Neutrophil (primary cell): ENCODE data around the gene ASCL2.

Experiments
- H3K27ac ChIP-seq: fragments of 200-600 bp; sonication (generic); 2 replicates; pipeline ENCODE4 v1.5.1; 2016; ENCODE audit warnings: mild to moderate bottlenecking, moderate library complexity
- H3K27me3 ChIP-seq: fragments of 200-600 bp; sonication (generic); 2 replicates; pipeline ENCODE4 v1.6.0; 2016; ENCODE audit warnings: mild to moderate bottlenecking
- H3K36me3 ChIP-seq: fragments of 200-600 bp; sonication (generic); 2 replicates; pipeline ENCODE4 v1.5.1; 2017
- H3K4me1 ChIP-seq, 2 experiments: fragments of 200-600 bp in 1 of 2; sonication (generic) in 1 of 2; 1 replicate in 1 of 2; 2 replicates in 1 of 2; pipeline versions ENCODE4 v1.5.1 to v1.6.1; 2013 to 2016; ENCODE audit warnings: low read depth in 1 of 2, low read length in 1 of 2, mild to moderate bottlenecking in 1 of 2, moderate library complexity in 1 of 2; ENCODE audit not compliant: control insufficient read depth in 1 of 2, insufficient read depth in 1 of 2
- H3K4me3 ChIP-seq, 2 experiments: fragments of 200-600 bp in 1 of 2; sonication (generic) in 1 of 2; 1 replicate in 1 of 2; 2 replicates in 1 of 2; pipeline ENCODE4 v1.5.1; 2013 to 2016; ENCODE audit warnings: low read depth in 1 of 2, low read length in 1 of 2, mild to moderate bottlenecking in 1 of 2, moderate library complexity in 1 of 2
- H3K9me3 ChIP-seq: fragments of 200-600 bp; sonication (generic); 2 replicates; pipeline ENCODE4 v1.5.1; 2016
- TF ChIP-seq, protein P1 (sequence below): fragments of 200-600 bp; sonication (generic); IDR thresholded peaks from 2 replicates; pipeline ENCODE4 v1.5.1; 2016; ENCODE audit warnings: antibody characterized with exemption

The ASCL2 gene

GRCh38 chr11:2263071-2263565 is 7.3 kb downstream of the ASCL2 start:
- peaks cover 11 to 13% of the 10 kb centered on the region in 2 experiments for H3K4me1 ChIP-seq
- TF ChIP-seq, protein P1, sequence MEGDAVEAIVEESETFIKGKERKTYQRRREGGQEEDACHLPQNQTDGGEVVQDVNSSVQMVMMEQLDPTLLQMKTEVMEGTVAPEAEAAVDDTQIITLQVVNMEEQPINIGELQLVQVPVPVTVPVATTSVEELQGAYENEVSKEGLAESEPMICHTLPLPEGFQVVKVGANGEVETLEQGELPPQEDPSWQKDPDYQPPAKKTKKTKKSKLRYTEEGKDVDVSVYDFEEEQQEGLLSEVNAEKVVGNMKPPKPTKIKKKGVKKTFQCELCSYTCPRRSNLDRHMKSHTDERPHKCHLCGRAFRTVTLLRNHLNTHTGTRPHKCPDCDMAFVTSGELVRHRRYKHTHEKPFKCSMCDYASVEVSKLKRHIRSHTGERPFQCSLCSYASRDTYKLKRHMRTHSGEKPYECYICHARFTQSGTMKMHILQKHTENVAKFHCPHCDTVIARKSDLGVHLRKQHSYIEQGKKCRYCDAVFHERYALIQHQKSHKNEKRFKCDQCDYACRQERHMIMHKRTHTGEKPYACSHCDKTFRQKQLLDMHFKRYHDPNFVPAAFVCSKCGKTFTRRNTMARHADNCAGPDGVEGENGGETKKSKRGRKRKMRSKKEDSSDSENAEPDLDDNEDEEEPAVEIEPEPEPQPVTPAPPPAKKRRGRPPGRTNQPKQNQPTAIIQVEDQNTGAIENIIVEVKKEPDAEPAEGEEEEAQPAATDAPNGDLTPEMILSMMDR = no peak
- no peaks in the 10 kb centered on the region for H3K9me3 ChIP-seq
- no peaks in the 10 kb centered on the region for H3K36me3 ChIP-seq
- peaks cover 18% of the 10 kb centered on the region for H3K27me3 ChIP-seq
- H3K27ac ChIP-seq = no peak overlapping the region
- no peak overlapping the region for H3K4me3 ChIP-seq

- H3K9me3 ChIP-seq = no peaks in the 10 kb centered on the region
- no peak overlapping the region for H3K4me3 ChIP-seq
- TF ChIP-seq, protein P1 = no peak
- peaks cover 15% of the 10 kb centered on the region for H3K27me3 ChIP-seq
- H3K4me1 ChIP-seq = peaks cover 11% of the 10 kb centered on the region in 2 experiments
- no peak overlapping the region for H3K27ac ChIP-seq
- H3K36me3 ChIP-seq = no peaks in the 10 kb centered on the region
These were observed 7.9 kb downstream of the ASCL2 start for GRCh38 chr11:2262301-2263070.

DNA sequence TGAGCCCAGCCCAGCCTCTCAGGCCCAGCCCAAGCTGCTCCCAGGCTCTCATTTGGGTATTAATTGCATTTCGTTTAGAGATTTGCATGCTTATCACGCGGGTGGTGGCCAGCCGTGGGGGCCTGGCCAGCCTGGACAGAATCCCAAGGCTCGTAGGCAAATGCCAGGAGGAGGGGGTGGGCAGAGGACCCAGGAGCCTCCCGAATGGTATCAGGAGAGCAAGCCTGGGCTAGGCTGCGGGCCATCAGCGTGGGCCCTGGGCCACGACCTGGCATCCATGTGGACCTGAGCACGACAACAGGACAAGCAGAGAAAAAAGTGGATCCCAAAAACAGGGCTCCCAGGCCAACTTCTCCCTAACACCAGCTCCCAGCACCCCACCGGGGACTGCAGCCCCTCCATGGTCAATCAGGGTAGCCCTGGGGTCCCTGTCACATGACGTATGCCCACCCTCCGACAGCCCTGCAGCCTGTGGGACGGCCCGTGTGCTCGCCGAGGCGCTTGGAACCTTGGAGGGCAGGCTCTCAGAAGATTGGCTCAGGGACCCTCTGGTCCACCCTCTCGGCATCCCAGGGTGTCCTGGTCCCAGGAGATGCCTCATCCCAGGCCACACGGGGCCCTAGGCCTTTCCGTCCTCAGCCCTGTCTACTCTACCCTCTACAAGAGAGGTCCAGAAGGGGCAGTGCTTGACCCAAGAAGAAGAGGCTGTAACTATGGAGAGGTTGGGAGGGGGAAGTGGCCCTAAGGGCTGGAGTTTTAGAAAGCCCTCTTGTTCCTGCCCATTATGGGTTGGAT is 8.8 kb downstream of the ASCL2 start:
- Histone ChIP-seq H3K27ac (no peak overlapping the region), H3K4me1 (peaks cover 11% of the 10 kb centered on the region in 2 experiments), H3K36me3 (no peaks in the 10 kb centered on the region), H3K4me3 (no peak overlapping the region), H3K9me3 (no peaks in the 10 kb centered on the region), H3K27me3 (peaks cover 12% of the 10 kb centered on the region)
- TF ChIP-seq, protein P1 = no peak

GRCh38 chr11:2260491-2261364 is 9.7 kb downstream of the ASCL2 start:
- Histone ChIP-seq H3K27ac (no peak overlapping the region), H3K9me3 (no peaks in the 10 kb centered on the region), H3K4me3 (no peak overlapping the region), H3K4me1 (peaks cover 6% of the 10 kb centered on the region in 2 experiments), H3K27me3 (peaks cover 5% of the 10 kb centered on the region), H3K36me3 (no peaks in the 10 kb centered on the region)
- TF ChIP-seq, protein P1 = no peak

DNA sequence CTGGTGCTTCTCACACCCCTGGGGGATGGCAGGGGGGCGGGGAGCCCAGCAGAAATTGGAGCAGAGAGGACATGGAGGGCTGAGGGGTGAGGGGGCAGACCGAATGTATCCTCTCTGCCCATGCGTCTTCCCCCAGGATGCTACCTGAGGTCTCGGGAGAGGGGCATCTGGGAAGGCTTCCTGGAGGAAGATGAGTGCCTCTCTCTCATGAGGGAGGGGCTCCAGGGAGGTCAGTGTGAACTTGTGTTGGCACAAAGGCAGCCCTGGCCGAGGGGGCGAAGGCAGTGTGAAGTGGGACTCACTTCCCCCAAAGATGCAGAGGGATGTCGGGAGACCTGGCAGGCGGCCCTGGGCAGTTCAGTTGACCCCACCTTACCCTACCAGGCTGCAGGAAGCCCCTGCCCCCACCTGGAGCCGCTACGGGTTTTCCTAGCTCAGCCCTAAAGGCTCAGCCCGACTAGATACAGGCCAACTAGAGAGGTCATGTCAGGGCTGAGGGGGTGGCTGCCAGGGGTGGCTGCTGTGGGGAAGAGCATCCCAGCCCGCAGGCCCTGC is 10.4 kb downstream of the ASCL2 start:
- no peak overlapping the region for H3K27ac ChIP-seq
- TF ChIP-seq, protein P1 = no peak
- no peaks in the 10 kb centered on the region for H3K4me1 ChIP-seq
- no peaks in the 10 kb centered on the region for H3K36me3 ChIP-seq
- no peak overlapping the region for H3K4me3 ChIP-seq
- H3K9me3 ChIP-seq = no peaks in the 10 kb centered on the region
- H3K27me3 ChIP-seq = peaks cover 5% of the 10 kb centered on the region
